ENCODE data around the gene HSPA12B. TPM values are rescaled to one million over a fixed set of nuclear protein-coding genes. Genes with fewer than 3 reads are reported as not detected.

Gene HSPA12B
- total RNA-seq, 2 experiments from 2014 or later, result not detected

DNA sequence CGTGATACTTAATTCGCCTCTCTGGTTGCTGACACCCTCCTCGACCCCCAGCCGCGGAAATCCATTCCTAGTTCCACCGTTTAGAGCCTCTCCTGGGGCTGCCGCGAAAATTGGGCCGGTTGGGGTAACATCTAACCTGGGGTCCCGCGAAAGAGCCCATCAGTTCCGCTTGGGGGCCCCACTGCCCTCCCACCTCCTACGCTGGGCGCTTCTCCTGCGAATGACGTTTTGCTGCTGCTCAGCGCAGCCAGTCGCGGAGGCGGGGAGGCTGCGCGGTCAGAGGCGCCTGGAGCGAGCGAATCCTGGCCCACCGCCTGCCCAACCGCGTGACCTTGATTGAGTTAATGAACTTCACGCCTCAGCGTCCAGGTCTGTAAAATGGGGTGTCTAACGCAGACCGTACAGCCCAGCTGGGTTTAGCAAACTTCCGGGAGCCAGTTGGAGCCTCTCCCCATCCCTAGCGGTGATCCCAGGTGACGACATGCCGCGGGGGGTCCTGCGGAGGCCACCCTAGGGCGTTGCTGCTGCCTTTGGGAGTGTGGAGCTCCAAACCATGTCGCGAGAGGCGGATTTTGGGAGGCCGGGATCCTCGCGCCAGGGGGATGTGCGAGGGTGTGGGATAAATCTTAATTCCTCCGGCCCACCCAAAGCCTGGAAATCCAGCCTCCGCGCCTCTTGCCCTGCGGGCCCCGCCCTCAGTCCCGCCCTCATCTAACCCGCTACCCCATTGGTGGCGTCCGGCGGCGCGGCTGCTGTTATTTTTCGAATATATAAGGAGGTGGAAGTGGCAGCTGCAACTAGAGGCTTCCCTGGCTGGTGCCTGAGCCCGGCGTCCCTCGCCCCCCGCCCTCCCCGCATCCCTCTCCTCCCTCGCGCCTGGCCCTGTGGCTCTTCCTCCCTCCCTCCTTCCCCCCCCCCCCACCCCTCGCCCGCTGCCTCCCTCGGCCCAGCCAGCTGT is 63.3 kb downstream of the HSPA12B start, which contains the start of gene CDC25B:
Gene CDC25B (plus strand): TSS at position 800 of the 958 bp plus-strand sequence. CDS start 222 bp downstream, outside the sequence.
- DNase-seq, result peak; percentile 95
- peak within 1 kb of the TSS; percentile 92 for H3K4me3 Mint-ChIP-seq
- H3K27me3 Mint-ChIP-seq, result no peaks in the 10 kb centered on the region
- peak within 1 kb of the TSS; percentile 98 for H3K27ac Mint-ChIP-seq
- ChIA-PET POLR2A (interaction anchor here (0.6 to 1.0 kb wide), 3 partner anchors 25 to 125 kb away, joined by 3 to 4 read pairs (median 3); partner anchors contain the start of gene AP5S1), CTCF (interaction anchor here (0.6 to 2.6 kb wide), 8 partner anchors 8 to 259 kb away, joined by 3 to 12 read pairs (median 4); partner anchors contain the start of genes AP5S1 and CENPB)
- H3K36me3 Mint-ChIP-seq (ENCODE audit: low read depth), result peaks cover 46% of the 10 kb centered on the region
- no peaks in the 10 kb centered on the region for H3K9me3 Mint-ChIP-seq
- H3K4me1 Mint-ChIP-seq, result peaks cover 40% of the 10 kb centered on the region

DNA sequence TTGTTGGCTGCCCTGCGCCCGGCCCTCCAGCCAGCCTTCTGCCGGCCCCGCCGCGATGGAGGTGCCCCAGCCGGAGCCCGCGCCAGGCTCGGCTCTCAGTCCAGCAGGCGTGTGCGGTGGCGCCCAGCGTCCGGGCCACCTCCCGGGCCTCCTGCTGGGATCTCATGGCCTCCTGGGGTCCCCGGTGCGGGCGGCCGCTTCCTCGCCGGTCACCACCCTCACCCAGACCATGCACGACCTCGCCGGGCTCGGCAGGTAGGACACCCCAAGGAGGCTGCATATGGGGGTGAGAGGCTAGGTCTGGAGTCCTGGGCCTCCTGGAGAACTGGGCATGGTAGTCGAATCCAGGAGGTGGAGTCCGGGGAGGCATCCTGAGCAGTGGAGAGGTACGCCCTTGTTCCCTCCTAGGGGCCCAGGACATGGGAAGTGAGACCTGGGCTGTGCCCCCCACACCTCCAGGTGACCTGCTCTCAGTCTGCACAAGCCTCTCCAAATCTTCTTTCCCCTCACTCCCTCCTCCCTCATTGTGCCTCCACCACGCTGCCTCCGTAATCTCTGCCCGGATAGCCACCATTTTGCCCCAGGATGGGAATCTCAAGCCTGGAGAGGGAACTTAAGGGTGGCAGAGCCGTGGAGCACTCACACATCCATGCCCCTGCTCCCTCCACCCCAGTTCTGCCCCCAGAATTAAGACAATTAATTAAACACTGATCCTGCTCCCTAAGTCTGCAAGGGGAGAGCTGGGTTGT is 64.2 kb downstream of the HSPA12B start:
- DNase-seq, result no peak
- Mint-ChIP-seq H3K27ac (peak overlapping the region; percentile 92), H3K36me3 (ENCODE audit: low read depth) (peaks cover 54% of the 10 kb centered on the region), H3K4me1 (peaks cover 47% of the 10 kb centered on the region), H3K4me3 (peak overlapping the region; percentile 92), H3K27me3 (no peaks in the 10 kb centered on the region), H3K9me3 (no peaks in the 10 kb centered on the region)
- ChIA-PET CTCF (interaction anchor here (0.6 to 2.6 kb wide), 7 partner anchors 9 to 24 kb away, joined by 3 to 12 read pairs (median 6); partner anchors contain the start of genes AP5S1 and CENPB), POLR2A (interaction anchor here (0.6 to 1.0 kb wide), 2 partner anchors 24 to 58 kb away, joined by 3 to 4 read pairs; partner anchors contain the start of gene AP5S1)

DNA sequence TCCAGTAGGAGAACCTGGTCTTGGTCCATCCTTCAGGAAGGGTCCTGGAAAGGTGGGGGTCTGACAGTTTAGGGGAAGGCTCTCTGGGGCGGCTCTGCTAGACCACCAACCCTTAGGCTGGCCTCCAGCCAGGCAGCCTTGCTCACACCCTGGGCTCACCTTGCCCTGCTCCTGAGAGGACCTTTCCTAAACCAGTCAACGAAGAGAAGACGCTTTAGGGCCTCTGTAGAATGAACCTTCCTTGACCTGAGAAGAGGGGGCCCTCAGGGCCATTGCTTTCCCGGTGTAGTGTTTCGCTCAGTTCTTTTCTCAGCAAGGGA is 64.7 kb downstream of the HSPA12B start:
- peak overlapping the region; percentile 92 for H3K4me3 Mint-ChIP-seq
- ChIA-PET CTCF (interaction anchor here (1.0 kb wide), 1 partner anchor 12 kb away, joined by 8 read pairs; no protein-coding TSS in a partner anchor), POLR2A (no interaction called here)
- no peaks in the 10 kb centered on the region for H3K27me3 Mint-ChIP-seq
- peaks cover 60% of the 10 kb centered on the region for H3K36me3 Mint-ChIP-seq (ENCODE audit: low read depth)
- peak overlapping the region; percentile 92 for H3K27ac Mint-ChIP-seq
- no peak for DNase-seq
- H3K9me3 Mint-ChIP-seq, result no peaks in the 10 kb centered on the region
- peaks cover 52% of the 10 kb centered on the region for H3K4me1 Mint-ChIP-seq

DNA sequence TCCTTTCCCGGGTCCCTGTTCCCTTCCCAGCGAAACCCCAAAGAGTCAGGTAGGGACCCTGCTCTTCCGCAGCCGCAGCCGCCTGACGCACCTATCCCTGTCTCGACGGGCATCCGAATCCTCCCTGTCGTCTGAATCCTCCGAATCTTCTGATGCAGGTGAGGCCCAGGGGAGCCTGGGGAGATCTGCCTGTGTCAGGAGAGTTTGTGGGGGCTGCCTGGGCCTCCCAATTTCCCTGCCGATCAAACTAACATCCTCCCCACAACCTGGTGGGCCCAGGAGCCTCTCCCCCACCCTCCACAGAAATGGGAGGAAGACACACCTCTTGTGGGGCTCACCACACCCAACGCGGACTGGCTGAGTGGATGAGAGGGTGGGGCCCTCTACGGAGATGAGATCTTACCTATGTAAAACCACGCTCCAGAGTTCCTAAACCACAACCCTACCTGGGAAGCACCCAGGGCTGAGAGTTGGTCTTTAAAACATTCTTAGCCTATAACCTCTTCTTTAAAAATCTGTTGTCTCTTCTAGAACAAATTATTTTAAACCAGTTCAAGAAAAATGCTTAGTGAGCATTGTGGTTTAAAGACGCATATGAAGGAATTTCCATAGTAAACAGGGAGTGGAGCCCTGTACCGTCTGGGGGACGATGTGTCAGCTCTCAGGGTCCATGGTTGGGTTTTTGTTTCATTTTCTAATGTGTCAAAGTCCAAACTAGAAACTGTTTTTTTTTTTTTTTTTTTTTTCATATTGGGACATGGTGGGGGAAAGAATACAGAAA is 65.3 kb downstream of the HSPA12B start:
- H3K4me1 Mint-ChIP-seq, result peaks cover 58% of the 10 kb centered on the region
- peaks cover 66% of the 10 kb centered on the region for H3K36me3 Mint-ChIP-seq (ENCODE audit: low read depth)
- peak overlapping the region; percentile 92 for H3K4me3 Mint-ChIP-seq
- H3K27me3 Mint-ChIP-seq, result no peaks in the 10 kb centered on the region
- peak; percentile 77 for DNase-seq
- POLR2A ChIA-PET, result no interaction called here
- H3K27ac Mint-ChIP-seq, result peak overlapping the region; percentile 92
- H3K9me3 Mint-ChIP-seq, result no peaks in the 10 kb centered on the region
- CTCF ChIA-PET, result interaction anchor here (1.0 to 8.3 kb wide), 2 partner anchors 12 to 18 kb away, joined by 8 to 94 read pairs; partner anchors contain the start of gene AP5S1

DNA sequence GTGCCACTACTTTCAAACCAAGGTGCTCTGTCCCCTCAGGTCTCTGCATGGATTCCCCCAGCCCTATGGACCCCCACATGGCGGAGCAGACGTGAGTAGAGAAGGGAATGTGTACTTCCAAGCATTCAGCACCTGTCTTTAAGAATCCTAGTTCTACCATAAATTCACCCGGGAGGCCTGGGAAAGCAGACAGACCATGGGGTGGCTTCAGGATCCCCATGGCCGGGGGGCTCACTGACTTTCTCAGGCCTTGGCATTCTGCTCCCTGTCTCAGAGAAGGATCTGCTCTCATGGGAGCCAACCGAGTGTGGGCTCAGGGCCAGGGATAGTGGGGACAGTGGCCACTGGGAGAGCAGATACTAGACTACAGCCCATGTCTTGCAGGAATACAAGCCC is 65.9 kb downstream of the HSPA12B start:
- H3K4me3 Mint-ChIP-seq, result peak overlapping the region; percentile 92
- H3K4me1 Mint-ChIP-seq, result peaks cover 63% of the 10 kb centered on the region
- peak overlapping the region; percentile 92 for H3K27ac Mint-ChIP-seq
- peaks cover 72% of the 10 kb centered on the region for H3K36me3 Mint-ChIP-seq (ENCODE audit: low read depth)
- ChIA-PET CTCF (interaction anchor here (8.3 kb wide), 1 partner anchor 18 kb away, joined by 94 read pairs; the partner anchor contains the start of gene AP5S1), POLR2A (no interaction called here)
- H3K9me3 Mint-ChIP-seq, result no peaks in the 10 kb centered on the region
- no peak for DNase-seq
- no peaks in the 10 kb centered on the region for H3K27me3 Mint-ChIP-seq

DNA sequence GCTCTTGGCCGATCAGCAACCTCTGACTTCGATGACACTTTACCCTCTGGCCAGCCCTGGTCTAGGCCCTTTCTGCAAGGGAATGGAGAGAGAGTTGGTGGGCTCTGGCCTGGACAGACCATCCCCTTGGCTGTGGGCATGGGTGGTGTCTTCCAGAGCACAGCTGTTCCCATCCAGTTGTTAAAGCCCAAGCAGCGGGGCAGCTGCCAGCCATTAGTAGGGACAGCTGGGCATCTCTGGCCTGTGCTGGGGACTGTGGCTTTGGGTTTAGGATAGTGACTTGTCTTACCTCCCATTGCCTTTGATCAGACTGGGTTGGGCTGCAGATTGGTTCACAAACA is 66.4 kb downstream of the HSPA12B start:
- CTCF ChIA-PET, result interaction anchor here (8.3 kb wide), 1 partner anchor 17 kb away, joined by 94 read pairs; the partner anchor contains the start of gene AP5S1
- Mint-ChIP-seq H3K27ac (peak overlapping the region; percentile 92), H3K27me3 (no peaks in the 10 kb centered on the region), H3K9me3 (no peaks in the 10 kb centered on the region), H3K4me1 (peaks cover 69% of the 10 kb centered on the region), H3K4me3 (peak overlapping the region; percentile 92), H3K36me3 (ENCODE audit: low read depth) (peaks cover 77% of the 10 kb centered on the region)
- no peak for DNase-seq
- POLR2A ChIA-PET, result no interaction called here

DNA sequence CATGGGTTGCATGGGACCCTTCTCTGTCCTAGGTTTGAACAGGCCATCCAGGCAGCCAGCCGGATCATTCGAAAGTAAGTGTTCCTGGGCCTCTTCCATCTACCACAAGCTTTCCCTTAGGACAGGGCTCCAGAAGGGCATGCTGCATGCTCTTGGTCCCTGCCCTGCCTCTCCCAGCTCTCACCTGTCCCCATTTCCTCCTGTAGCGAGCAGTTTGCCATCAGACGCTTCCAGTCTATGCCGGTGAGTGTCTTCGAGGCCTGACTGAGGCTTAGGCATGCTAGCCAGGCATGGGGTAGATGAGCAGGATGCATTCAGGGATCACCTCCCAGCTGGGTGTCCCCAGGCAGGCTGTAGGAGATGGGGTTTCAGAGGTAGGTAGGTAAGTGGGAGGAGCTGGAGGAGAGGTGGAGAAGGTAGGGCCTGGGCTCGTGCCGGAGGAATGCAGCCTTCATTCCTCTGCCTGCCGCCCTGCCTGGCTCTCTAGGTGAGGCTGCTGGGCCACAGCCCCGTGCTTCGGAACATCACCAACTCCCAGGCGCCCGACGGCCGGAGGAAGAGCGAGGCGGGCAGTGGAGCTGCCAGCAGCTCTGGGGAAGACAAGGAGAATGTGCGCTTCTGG is 67.9 kb downstream of the HSPA12B start:
- H3K36me3 Mint-ChIP-seq (ENCODE audit: low read depth), result peaks cover 90% of the 10 kb centered on the region
- no peaks in the 10 kb centered on the region for H3K9me3 Mint-ChIP-seq
- peak overlapping the region; percentile 92 for H3K27ac Mint-ChIP-seq
- H3K27me3 Mint-ChIP-seq, result no peaks in the 10 kb centered on the region
- H3K4me1 Mint-ChIP-seq, result peaks cover 73% of the 10 kb centered on the region
- ChIA-PET POLR2A (no interaction called here), CTCF (interaction anchor here (0.7 to 8.3 kb wide), 8 partner anchors 9 to 54 kb away, joined by 3 to 94 read pairs (median 3); partner anchors contain the start of genes AP5S1 and CENPB)
- H3K4me3 Mint-ChIP-seq, result peak overlapping the region; percentile 36
- no peak for DNase-seq

DNA sequence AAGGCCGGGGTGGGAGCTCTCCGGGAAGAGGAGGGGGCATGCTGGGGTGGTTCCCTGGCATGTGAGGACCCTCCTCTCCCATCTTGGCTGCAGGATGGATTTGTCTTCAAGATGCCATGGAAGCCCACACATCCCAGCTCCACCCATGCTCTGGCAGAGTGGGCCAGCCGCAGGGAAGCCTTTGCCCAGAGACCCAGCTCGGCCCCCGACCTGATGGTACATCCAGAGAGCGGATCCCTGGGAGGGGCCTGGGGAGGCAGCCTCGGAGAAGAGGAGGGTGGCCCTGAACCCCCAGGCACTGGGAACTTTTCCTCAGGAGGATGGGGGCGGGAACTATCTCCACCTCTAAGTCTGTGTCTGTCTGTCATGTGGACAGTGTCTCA is 68.4 kb downstream of the HSPA12B start:
- no peaks in the 10 kb centered on the region for H3K27me3 Mint-ChIP-seq
- peaks cover 91% of the 10 kb centered on the region for H3K36me3 Mint-ChIP-seq (ENCODE audit: low read depth)
- peaks cover 74% of the 10 kb centered on the region for H3K4me1 Mint-ChIP-seq
- no peak for DNase-seq
- H3K9me3 Mint-ChIP-seq, result no peaks in the 10 kb centered on the region
- peak overlapping the region; percentile 77 for H3K27ac Mint-ChIP-seq
- CTCF ChIA-PET, result interaction anchor here (0.7 to 8.3 kb wide), 6 partner anchors 10 to 54 kb away, joined by 3 to 94 read pairs (median 4); partner anchors contain the start of genes AP5S1 and CENPB
- POLR2A ChIA-PET, result no interaction called here
- H3K4me3 Mint-ChIP-seq, result no peak overlapping the region

DNA sequence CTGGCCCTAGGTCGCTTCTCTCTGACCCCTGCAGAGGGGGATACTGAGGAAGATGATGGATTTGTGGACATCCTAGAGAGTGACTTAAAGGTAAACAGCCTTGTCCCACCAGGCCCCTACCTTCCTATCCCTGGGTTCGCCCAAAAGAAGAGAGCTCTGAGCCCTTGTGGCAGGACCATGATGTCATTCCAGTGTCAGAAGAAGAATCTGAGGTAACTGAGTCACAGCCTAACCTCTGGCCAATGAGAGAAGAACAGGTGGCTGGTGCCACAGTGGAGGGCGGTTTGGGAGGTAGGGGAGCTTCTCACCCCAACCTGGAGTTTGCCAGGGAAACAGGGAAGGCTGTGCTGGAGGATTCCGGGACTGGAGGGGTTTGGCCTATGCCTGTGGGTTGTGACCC is 68.8 kb downstream of the HSPA12B start:
- Mint-ChIP-seq H3K9me3 (no peaks in the 10 kb centered on the region), H3K4me3 (no peak overlapping the region), H3K4me1 (peaks cover 77% of the 10 kb centered on the region), H3K36me3 (ENCODE audit: low read depth) (peaks cover 94% of the 10 kb centered on the region), H3K27ac (peak overlapping the region; percentile 77), H3K27me3 (no peaks in the 10 kb centered on the region)
- ChIA-PET CTCF (interaction anchor here (1.3 to 8.3 kb wide), 4 partner anchors 14 to 43 kb away, joined by 3 to 94 read pairs (median 8); partner anchors contain the start of genes AP5S1 and CENPB), POLR2A (no interaction called here)
- no peak for DNase-seq

DNA sequence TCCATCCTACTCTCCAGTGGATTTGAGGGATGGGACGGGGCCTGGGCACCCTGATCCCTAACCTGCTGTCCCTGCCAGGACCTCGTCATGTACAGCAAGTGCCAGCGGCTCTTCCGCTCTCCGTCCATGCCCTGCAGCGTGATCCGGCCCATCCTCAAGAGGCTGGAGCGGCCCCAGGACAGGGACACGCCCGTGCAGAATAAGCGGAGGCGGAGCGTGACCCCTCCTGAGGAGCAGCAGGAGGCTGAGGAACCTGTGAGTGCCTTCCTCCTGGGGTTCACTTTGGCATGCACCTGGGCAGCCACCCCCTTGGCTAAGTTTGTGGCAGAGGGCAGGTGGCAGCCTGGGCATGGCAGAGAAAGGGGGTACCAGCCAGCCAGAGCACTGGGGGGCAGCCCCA is 69.4 kb downstream of the HSPA12B start:
- Mint-ChIP-seq H3K4me3 (no peak overlapping the region), H3K27ac (peak overlapping the region; percentile 77), H3K4me1 (peaks cover 82% of the 10 kb centered on the region), H3K36me3 (ENCODE audit: low read depth) (peaks cover 96% of the 10 kb centered on the region), H3K27me3 (no peaks in the 10 kb centered on the region), H3K9me3 (no peaks in the 10 kb centered on the region)
- ChIA-PET CTCF (interaction anchor here (1.3 to 8.3 kb wide), 2 partner anchors 14 to 43 kb away, joined by 3 to 94 read pairs; partner anchors contain the start of gene AP5S1), POLR2A (no interaction called here)
- no peak for DNase-seq
